H1 (cell line): Measurements from ENCODE around the gene TRMT6. TPM values are rescaled to one million over a fixed set of nuclear protein-coding genes. Genes with fewer than 3 reads are reported as not detected.

Source experiments
- EZH2 ChIP-seq: fragments of 200-600 bp; sonication (generic); IDR thresholded peaks from 2 replicates; pipeline ENCODE4 v1.7.1; 2012; ENCODE audit warnings: low read depth, mild to moderate bottlenecking, moderate library complexity, low read length, inconsistent platforms; ENCODE audit not compliant: severe bottlenecking
- SIRT6 ChIP-seq: IDR thresholded peaks from one replicate; pipeline ENCODE4 v1.7.1; 2012; ENCODE audit warnings: low read length, inconsistent platforms
- SP4 ChIP-seq: IDR thresholded peaks from 2 replicates; pipeline ENCODE4 v1.6.1; 2012; ENCODE audit warnings: low read length, inconsistent platforms
- SRF ChIP-seq: IDR thresholded peaks from 2 replicates; pipeline ENCODE4 v1.6.1; 2011; ENCODE audit warnings: mild to moderate bottlenecking, low read depth, low read length, moderate library complexity
- SUZ12 ChIP-seq: fragments of 200-600 bp; sonication (generic); IDR thresholded peaks from 2 replicates; pipeline ENCODE4 v1.6.1; 2012; ENCODE audit warnings: mild to moderate bottlenecking, inconsistent platforms, low read length, moderate library complexity, mixed read lengths
- TBP ChIP-seq: IDR thresholded peaks from 2 replicates; pipeline ENCODE4 v1.6.1; 2011; ENCODE audit warnings: low read depth, low read length, improper control_type of control experiment
- polyA plus RNA-seq, 7 experiments: library from polyadenylated mRNA; depleted of rRNA in 3 of 7; stranded (reverse) in 5 of 7; unstranded in 2 of 7; fragments of >200 nt in 5 of 7; fragments of 200-250 nt in 2 of 7; gene quantifications; 1 replicate in 5 of 7; 2 replicates in 1 of 7; 4 replicates in 1 of 7; pipeline versions ENCODE4 v1.2.1 to v1.2.3, GENCODE V29; 2011 to 2013; ENCODE audit warnings: missing spikeins in 2 of 7, mixed read lengths in 2 of 7
- total RNA-seq: library from RNA; stranded (reverse); fragmentation: NEBNext Ultra II Directional; extraction: Animal tissue kit (Norgen Biotek cat#: 25700); gene quantifications from 2 replicates; pipeline ENCODE4 v1.2.1, GENCODE V29; 2021

TRMT6 gene
- total and polyA plus RNA-seq, 2 of the 8 experiments (the other 6 are each of a cell fraction or from before 2014, with no cell fraction given) = 6.9 to 23.3 TPM

- no peak for TF ChIP-seq EZH2
- TF ChIP-seq TBP = no peak
- TF ChIP-seq SIRT6 = no peak
- no peak for TF ChIP-seq SUZ12
- TF ChIP-seq SP4 = no peak
- no peak for TF ChIP-seq SRF
These were observed 30.4 kb downstream of the TRMT6 start (continued) for GRCh38 chr20:5919626-5920544.
